Gastroesophageal sphincter (tissue), 4 donors: ENCODE data around the gene FAM193B. TPM values are rescaled to one million over a fixed set of nuclear protein-coding genes. Genes with fewer than 3 reads are reported as not detected.

ENCODE experiments used
- ATAC-seq: fragments of 150-250 bp; one replicate; pipeline ENCODE4 v1.9.1; 2016; ENCODE audit warnings: mild to moderate bottlenecking, moderate library complexity
- H3K27ac ChIP-seq, 4 donors: fragments of 200-600 bp; sonication (generic) in 3 of 4; 1 replicate in 3 of 4; 2 replicates in 1 of 4; pipeline ENCODE4 v1.5.1; 2016 to 2019
- H3K27me3 ChIP-seq: fragments of 200-600 bp; sonication (generic); one replicate; pipeline ENCODE4 v1.5.1; 2019
- H3K36me3 ChIP-seq, 2 donors: fragments of 200-600 bp; sonication (generic); one replicate each; pipeline ENCODE4 v1.5.1; 2019; ENCODE audit warnings: control low read depth in 1 of 2
- H3K4me1 ChIP-seq, 3 donors: fragments of 200-600 bp; sonication (generic); 1 replicate in 2 of 3; 2 replicates in 1 of 3; pipeline ENCODE4 v1.5.1; 2016 to 2019; ENCODE audit warnings: control low read depth in 2 of 3
- H3K4me3 ChIP-seq, 2 donors: fragments of 200-600 bp; sonication (generic); one replicate each; pipeline ENCODE4 v1.5.1; 2019; ENCODE audit warnings: mild to moderate bottlenecking in 1 of 2, moderate library complexity in 1 of 2
- H3K9me3 ChIP-seq, 3 donors: fragments of 200-600 bp; sonication (generic); one replicate each; pipeline ENCODE4 v1.5.1; 2017 to 2019; ENCODE audit warnings: control low read depth in 2 of 3
- CTCF ChIP-seq, 4 experiments: fragments of 200-600 bp in 2 of 4; fragments of 450-650 bp in 2 of 4; sonication (generic) in 1 of 4; IDR thresholded peaks; one replicate each; pipeline ENCODE4 v1.5.1; 2017 to 2019; ENCODE audit warnings: antibody characterized with exemption in 4 of 4, mild to moderate bottlenecking in 2 of 4, moderate library complexity in 2 of 4
- EP300 ChIP-seq: sonication (generic); formaldehyde crosslinking; IDR thresholded peaks from one replicate; pipeline ENCODE4 v1.6.1; 2017; ENCODE audit warnings: antibody characterized with exemption, mild to moderate bottlenecking
- POLR2A ChIP-seq, 2 donors: fragments of 450-650 bp; IDR thresholded peaks; one replicate each; pipeline ENCODE4 v1.6.1; 2017; ENCODE audit warnings: antibody characterized with exemption in 2 of 2, mild to moderate bottlenecking in 2 of 2, moderate library complexity in 1 of 2
- POLR2AphosphoS5 ChIP-seq: sonication (generic); formaldehyde crosslinking; IDR thresholded peaks from one replicate; pipeline ENCODE4 v1.6.1; 2017; ENCODE audit warnings: antibody characterized with exemption
- WGBS, 2 donors: methylation state at CpG; one replicate each; pipeline ENCODE4 v1.1.5; 2018; ENCODE audit warnings: low coverage in 1 of 2; 5-methylcytosine and 5-hydroxymethylcytosine counted together
- total RNA-seq, 4 donors: library from RNA; depleted of rRNA; stranded (reverse); fragments of >200 nt; gene quantifications; one replicate each; pipeline ENCODE4 v1.1.0, GENCODE V29; 2016

Gene FAM193B
- total RNA-seq, 4 donors from 2014 or later = 29.7 to 90.3 (median 44.5) TPM

- peaks cover 9 to 80% (median 37%) of the 10 kb centered on the region in 3 donors for H3K4me1 ChIP-seq
- 5 to 29% methylated on average over 3 to 4 of the region's 4 CpGs for WGBS, 2 donors
These were observed 8.7 kb downstream of the FAM193B start for GRCh38 chr5:177545487-177546257.

DNA sequence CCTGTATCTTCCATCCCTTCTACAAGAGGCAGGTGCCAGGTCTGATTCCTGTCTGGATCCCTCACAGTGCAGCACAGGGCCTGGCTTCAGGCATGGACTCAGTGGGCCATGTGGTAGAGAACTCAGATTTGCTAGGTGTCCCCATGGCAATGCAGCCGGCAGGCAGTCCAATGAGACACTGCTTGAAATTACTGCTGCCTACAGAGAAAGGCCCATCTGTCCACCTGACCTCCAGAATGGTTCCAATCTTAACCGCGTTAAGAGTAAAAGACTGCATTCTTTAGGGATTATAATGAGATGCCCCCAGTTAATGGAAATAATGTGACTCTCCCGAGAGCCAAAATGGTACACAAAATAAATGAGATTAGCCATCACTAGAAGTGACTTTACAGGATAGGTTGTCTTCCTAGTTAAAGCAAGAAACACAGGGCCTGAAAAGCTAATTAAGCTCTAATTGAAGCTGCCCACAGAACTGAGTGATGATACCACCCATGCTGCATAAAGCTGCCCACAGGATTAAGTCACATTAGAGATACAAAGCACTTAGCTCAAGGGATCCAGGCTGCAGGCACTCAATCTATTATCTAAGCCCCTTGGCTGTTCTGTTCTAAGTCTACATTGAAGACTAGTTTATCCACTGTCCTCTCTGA lies 11.4 kb downstream of the FAM193B start:
- TF ChIP-seq POLR2AphosphoS5 (no peak), EP300 (no peak), POLR2A (IDR thresholded peaks at IDR 0.05) (no peak), CTCF (IDR thresholded peaks at IDR 0.05) (no peak)
- WGBS, 2 donors = 81 to 100% methylated on average over 1 to 3 of the region's 4 CpGs
- Histone ChIP-seq H3K9me3 (no peaks in the 10 kb centered on the region), H3K27me3 (no peaks in the 10 kb centered on the region), H3K4me3 (no peak overlapping the region), H3K27ac (no peak overlapping the region), H3K4me1 (peaks cover 9 to 84% (median 43%) of the 10 kb centered on the region in 3 donors), H3K36me3 (peaks cover 0 to 6% of the 10 kb centered on the region in 2 donors)
- no peak for ATAC-seq

More at GRCh38 chr5:177545487-177546257, 8.7 kb downstream of the FAM193B start:
- Histone ChIP-seq H3K9me3 (no peaks in the 10 kb centered on the region), H3K27ac (peak overlapping the region; percentile 77 to 97 (median 90)), H3K4me3 (no peak overlapping the region), H3K36me3 (no peaks in the 10 kb centered on the region), H3K27me3 (no peaks in the 10 kb centered on the region)
- TF ChIP-seq POLR2A (IDR thresholded peaks at IDR 0.05) (no peak), POLR2AphosphoS5 (peak; percentile 87)
- peak; percentile 80 for ATAC-seq

DNA sequence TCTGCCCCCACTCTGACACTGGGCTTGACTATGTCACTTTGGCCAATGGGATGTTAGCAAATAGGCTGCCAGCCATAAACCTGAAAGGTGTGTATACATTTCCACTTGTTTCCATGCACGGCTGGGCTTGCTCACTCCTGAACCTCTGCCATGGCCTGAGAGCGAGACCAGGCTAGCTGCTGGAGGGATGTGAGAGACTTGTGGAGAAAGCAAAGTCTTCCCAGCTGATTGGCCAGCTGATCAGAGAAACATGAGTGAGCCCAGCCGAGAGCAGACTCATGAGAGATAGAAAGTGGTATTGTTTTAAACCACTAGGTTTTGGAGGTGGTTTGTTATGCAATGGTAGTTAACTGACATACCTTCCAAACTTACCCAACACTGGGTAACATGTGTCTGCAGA lies 13.9 kb downstream of the FAM193B start:
- Histone ChIP-seq H3K9me3 (no peaks in the 10 kb centered on the region), H3K27me3 (no peaks in the 10 kb centered on the region), H3K36me3 (peaks cover 0 to 20% of the 10 kb centered on the region in 2 donors), H3K4me3 (no peak overlapping the region), H3K4me1 (peaks cover 12 to 82% (median 40%) of the 10 kb centered on the region in 3 donors), H3K27ac (no peak overlapping the region)
- TF ChIP-seq EP300 = no peak
- no peak for TF ChIP-seq POLR2AphosphoS5
- no CpG with 5 or more reads among the region's 3 CpGs for WGBS, 2 donors
- ATAC-seq = no peak

GRCh38 chr5:177539411-177539810 lies 15.0 kb downstream of the FAM193B start:
- ATAC-seq = peak; percentile 71
- TF ChIP-seq POLR2AphosphoS5 (peak; percentile 61), CTCF (IDR thresholded peaks at IDR 0.05) (no peak), EP300 (no peak), POLR2A (IDR thresholded peaks at IDR 0.05) (no peak)
- Histone ChIP-seq H3K27ac (peak overlapping the region in 3 of 4 donors; percentile 69 to 78 (median 72)), H3K4me1 (peaks cover 9 to 72% (median 33%) of the 10 kb centered on the region in 3 donors), H3K27me3 (no peaks in the 10 kb centered on the region), H3K9me3 (no peaks in the 10 kb centered on the region), H3K4me3 (no peak overlapping the region), H3K36me3 (peaks cover 0 to 24% of the 10 kb centered on the region in 2 donors)
- 63% methylated on average over 2 of the region's 2 CpGs; no CpG with 5 or more reads in 1 of the 2 donors for WGBS, 2 donors

GRCh38 chr5:177538876-177539275 lies 15.5 kb downstream of the FAM193B start:
- 85 to 87% methylated on average over 2 to 8 of the region's 10 CpGs for WGBS, 2 donors
- H3K36me3 ChIP-seq = peaks cover 0 to 29% of the 10 kb centered on the region in 2 donors
- no peaks in the 10 kb centered on the region for H3K27me3 ChIP-seq
- peak overlapping the region in 3 of 4 donors; percentile 69 to 78 (median 72) for H3K27ac ChIP-seq
- no peak for TF ChIP-seq EP300
- no peak for TF ChIP-seq CTCF (IDR thresholded peaks at IDR 0.05)
- TF ChIP-seq POLR2A (IDR thresholded peaks at IDR 0.05) = no peak
- no peak for TF ChIP-seq POLR2AphosphoS5
- H3K4me3 ChIP-seq = no peak overlapping the region
- no peak for ATAC-seq
- no peaks in the 10 kb centered on the region for H3K9me3 ChIP-seq
- peaks cover 9 to 66% (median 30%) of the 10 kb centered on the region in 3 donors for H3K4me1 ChIP-seq
